DMS153 (cell line): ENCODE results near the gene TLX3.

ENCODE experiments used
- DNase-seq: peaks from one replicate; lab custom pipeline; 2025; lab: John Stamatoyannopoulos, UW

The TLX3 gene

GRCh38 chr5:171306166-171306565 lies 2.9 kb upstream of the TLX3 start:
- no peak for DNase-seq

GRCh38 chr5:171306781-171307591 lies 2.1 kb upstream of the TLX3 start:
- no peak for DNase-seq

- no peak for DNase-seq
Measured at GRCh38 chr5:171307789-171308452, 1.1 kb upstream of the TLX3 start.

GRCh38 chr5:171309276-171310211 lies 496 bp downstream of the TLX3 start:
- DNase-seq: no peak

GRCh38 chr5:171310212-171310818 lies 1.3 kb downstream of the TLX3 start:
- DNase-seq: no peak

GRCh38 chr5:171310819-171311321 lies 1.8 kb downstream of the TLX3 start:
- DNase-seq: no peak

GRCh38 chr5:171311322-171312077 lies 2.5 kb downstream of the TLX3 start:
- no peak for DNase-seq

GRCh38 chr5:171312129-171312974 lies 3.3 kb downstream of the TLX3 start:
- DNase-seq: no peak

- no peak for DNase-seq
Measured at GRCh38 chr5:171313481-171314206, 4.6 kb downstream of the TLX3 start.

GRCh38 chr5:171314728-171315385 lies 5.8 kb downstream of the TLX3 start:
- no peak for DNase-seq

GRCh38 chr5:171315386-171315891 lies 6.4 kb downstream of the TLX3 start:
- DNase-seq: no peak

- no peak for DNase-seq
Measured at GRCh38 chr5:171315925-171316257, 6.8 kb downstream of the TLX3 start.

GRCh38 chr5:171316258-171317121 lies 7.4 kb downstream of the TLX3 start:
- DNase-seq: no peak

- DNase-seq: no peak
Measured at GRCh38 chr5:171317230-171317629, 8.2 kb downstream of the TLX3 start.

- DNase-seq: no peak
Measured at GRCh38 chr5:171318026-171318425, 9.0 kb downstream of the TLX3 start.

GRCh38 chr5:171321447-171321846 lies 12.4 kb downstream of the TLX3 start:
- no peak for DNase-seq

- DNase-seq: no peak
Measured at GRCh38 chr5:171322527-171322926, 13.5 kb downstream of the TLX3 start.

- no peak for DNase-seq
Measured at GRCh38 chr5:171323007-171323406, 14.0 kb downstream of the TLX3 start.
